DOHH2 (cell line): ENCODE measurements around the gene KIF26B.

Experiments
- H3F3A ChIP-seq: fragments of 200-600 bp; sonication (generic), shearing (Covaris generic); 2 replicates; pipeline ENCODE4 v1.6.0; 2016; ENCODE audit warnings: antibody characterized with exemption, mild to moderate bottlenecking; ENCODE audit not compliant: control insufficient read depth, insufficient read depth
- H3K27ac ChIP-seq: fragments of 200-600 bp; sonication (generic); 2 replicates; pipeline ENCODE4 v1.5.1; 2014; ENCODE audit warnings: low read depth, mild to moderate bottlenecking, low read length, moderate library complexity
- H3K27me3 ChIP-seq: fragments of 200-600 bp; sonication (generic); 2 replicates; pipeline ENCODE4 v1.6.1; 2014; ENCODE audit warnings: mild to moderate bottlenecking, low read length, mixed read lengths; ENCODE audit not compliant: control insufficient read depth
- H3K36me3 ChIP-seq: fragments of 200-600 bp; sonication (generic); 2 replicates; pipeline ENCODE4 v1.6.1; 2014; ENCODE audit warnings: mild to moderate bottlenecking, low read length, moderate library complexity, mixed read lengths; ENCODE audit not compliant: control insufficient read depth
- H3K4me1 ChIP-seq: fragments of 200-600 bp; sonication (generic); 2 replicates; pipeline ENCODE4 v1.6.1; 2014; ENCODE audit warnings: mild to moderate bottlenecking, low read length, mixed read lengths; ENCODE audit not compliant: control insufficient read depth
- H3K4me2 ChIP-seq: fragments of 200-600 bp; sonication (generic); 2 replicates; pipeline ENCODE4 v1.6.0; 2014; ENCODE audit warnings: mild to moderate bottlenecking, low read length, moderate library complexity
- H3K4me3 ChIP-seq: fragments of 200-600 bp; sonication (generic); 2 replicates; pipeline ENCODE4 v1.5.1; 2014; ENCODE audit warnings: mild to moderate bottlenecking, low read length, mixed read lengths
- H3K79me2 ChIP-seq: fragments of 200-600 bp; sonication (generic); 2 replicates; pipeline ENCODE4 v1.6.1; 2014; ENCODE audit warnings: mild to moderate bottlenecking, low read length, mixed read lengths; ENCODE audit not compliant: control insufficient read depth
- H3K9me2 ChIP-seq: fragments of 200-600 bp; sonication (generic); replicated peaks from 2 replicates; pipeline ENCODE4 v1.6.1; 2014; ENCODE audit warnings: mild to moderate bottlenecking, low read length, mixed read lengths; ENCODE audit not compliant: control insufficient read depth
- H3K9me3 ChIP-seq: fragments of 200-600 bp; sonication (generic); 2 replicates; pipeline ENCODE4 v1.6.1; 2014; ENCODE audit warnings: antibody characterized with exemption, low read length, mixed read lengths; ENCODE audit not compliant: control insufficient read depth, insufficient read depth
- H4K20me1 ChIP-seq: fragments of 200-600 bp; sonication (generic); 2 replicates; pipeline ENCODE4 v1.6.0; 2014; ENCODE audit warnings: low read depth, mild to moderate bottlenecking, antibody characterized with exemption, low read length, moderate library complexity; ENCODE audit not compliant: control insufficient read depth, insufficient read depth
- EZH2phosphoT487 ChIP-seq: fragments of 200-600 bp; sonication (generic); IDR thresholded peaks from 2 replicates; pipeline ENCODE4 v1.6.1; 2017; ENCODE audit warnings: borderline replicate concordance, mild to moderate bottlenecking, antibody characterized with exemption, low read length, moderate library complexity, mixed read lengths
- TF ChIP-seq, protein P1 (sequence below): fragments of 200-600 bp; sonication (generic); IDR thresholded peaks from one replicate; pipeline ENCODE4 v1.5.1; 2014; ENCODE audit warnings: antibody characterized with exemption, mild to moderate bottlenecking, low read depth, low read length; ENCODE audit not compliant: poor library complexity, severe bottlenecking

Gene KIF26B

DNA sequence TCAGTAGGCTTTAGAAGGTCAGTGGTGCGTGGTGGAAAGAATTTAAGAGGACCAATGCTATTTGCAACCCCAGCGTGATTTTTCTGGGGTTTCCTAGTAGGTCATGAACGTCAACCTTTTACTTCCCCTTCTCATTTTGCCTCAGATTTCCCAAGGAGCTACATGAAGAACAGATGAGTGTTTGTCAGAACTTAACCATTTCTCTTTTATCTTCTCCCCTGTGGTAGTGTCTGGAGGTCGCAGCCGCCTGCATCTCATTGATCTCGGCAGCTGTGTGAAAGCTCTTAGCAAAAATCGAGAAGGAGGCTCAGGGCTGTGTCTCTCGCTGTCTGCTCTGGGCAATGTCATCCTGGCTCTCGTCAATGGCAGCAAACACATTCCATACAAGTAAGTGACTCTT, 491.1 kb downstream of the KIF26B start:
- no peaks in the 10 kb centered on the region for H4K20me1 ChIP-seq
- H3K4me2 ChIP-seq, result no peak overlapping the region
- H3F3A ChIP-seq, result no peaks in the 10 kb centered on the region
- no peak overlapping the region for H3K27ac ChIP-seq
- H3K9me3 ChIP-seq, result peaks cover 8% of the 10 kb centered on the region
- H3K4me1 ChIP-seq, result peaks cover 8% of the 10 kb centered on the region
- no peaks in the 10 kb centered on the region for H3K79me2 ChIP-seq
- no peak overlapping the region for H3K4me3 ChIP-seq
- peaks cover 18% of the 10 kb centered on the region for H3K27me3 ChIP-seq
- TF ChIP-seq, protein P1, sequence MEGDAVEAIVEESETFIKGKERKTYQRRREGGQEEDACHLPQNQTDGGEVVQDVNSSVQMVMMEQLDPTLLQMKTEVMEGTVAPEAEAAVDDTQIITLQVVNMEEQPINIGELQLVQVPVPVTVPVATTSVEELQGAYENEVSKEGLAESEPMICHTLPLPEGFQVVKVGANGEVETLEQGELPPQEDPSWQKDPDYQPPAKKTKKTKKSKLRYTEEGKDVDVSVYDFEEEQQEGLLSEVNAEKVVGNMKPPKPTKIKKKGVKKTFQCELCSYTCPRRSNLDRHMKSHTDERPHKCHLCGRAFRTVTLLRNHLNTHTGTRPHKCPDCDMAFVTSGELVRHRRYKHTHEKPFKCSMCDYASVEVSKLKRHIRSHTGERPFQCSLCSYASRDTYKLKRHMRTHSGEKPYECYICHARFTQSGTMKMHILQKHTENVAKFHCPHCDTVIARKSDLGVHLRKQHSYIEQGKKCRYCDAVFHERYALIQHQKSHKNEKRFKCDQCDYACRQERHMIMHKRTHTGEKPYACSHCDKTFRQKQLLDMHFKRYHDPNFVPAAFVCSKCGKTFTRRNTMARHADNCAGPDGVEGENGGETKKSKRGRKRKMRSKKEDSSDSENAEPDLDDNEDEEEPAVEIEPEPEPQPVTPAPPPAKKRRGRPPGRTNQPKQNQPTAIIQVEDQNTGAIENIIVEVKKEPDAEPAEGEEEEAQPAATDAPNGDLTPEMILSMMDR, result no peak
- TF ChIP-seq EZH2phosphoT487, result no peak
- H3K36me3 ChIP-seq, result no peaks in the 10 kb centered on the region
- H3K9me2 ChIP-seq, result no peaks in the 10 kb centered on the region

DNA sequence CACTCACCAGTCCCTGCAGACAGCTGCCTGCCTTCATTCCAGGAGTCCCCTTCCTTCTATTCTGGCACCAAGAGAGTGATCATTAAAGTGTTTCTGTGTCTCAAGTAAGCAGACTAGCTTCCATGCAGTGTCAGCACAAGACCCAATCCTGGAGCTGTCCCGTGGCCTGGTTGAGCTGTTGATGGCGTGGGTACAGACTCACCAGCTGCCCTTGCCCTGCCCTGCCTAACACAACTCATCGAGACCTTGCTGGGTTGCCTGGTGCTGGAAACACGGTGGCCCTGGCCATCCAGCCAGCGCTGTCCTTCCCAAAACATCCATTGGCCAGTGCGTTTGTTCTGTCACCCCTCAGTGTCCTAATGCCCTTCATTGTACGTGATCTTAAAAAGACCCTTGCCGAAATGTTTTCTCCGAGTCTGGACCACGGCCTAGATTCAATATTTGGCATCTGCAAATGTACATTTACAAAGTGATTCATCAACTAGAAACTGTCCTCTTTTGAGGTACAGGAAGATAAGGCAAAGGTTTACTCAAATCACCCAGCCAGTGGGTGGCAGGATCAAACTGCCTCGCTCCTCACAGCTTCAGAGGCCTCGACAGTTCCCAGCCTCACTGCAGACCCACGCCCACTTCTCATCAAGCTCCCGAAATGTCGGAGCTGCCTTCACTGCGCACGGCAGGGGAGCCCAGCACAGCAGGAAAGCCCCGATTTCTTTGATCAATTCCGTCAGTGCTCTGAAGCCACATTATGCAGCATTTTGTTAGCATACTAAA, 494.2 kb downstream of the KIF26B start:
- Histone ChIP-seq H3K9me3 (no peaks in the 10 kb centered on the region), H3K4me3 (no peak overlapping the region), H3K4me1 (peaks cover 8% of the 10 kb centered on the region), H3K79me2 (no peaks in the 10 kb centered on the region), H3K9me2 (no peaks in the 10 kb centered on the region), H4K20me1 (no peaks in the 10 kb centered on the region), H3F3A (no peaks in the 10 kb centered on the region), H3K27me3 (peaks cover 18% of the 10 kb centered on the region), H3K27ac (no peak overlapping the region), H3K4me2 (no peak overlapping the region), H3K36me3 (no peaks in the 10 kb centered on the region)
- TF ChIP-seq EZH2phosphoT487, result no peak
- TF ChIP-seq, protein P1, result no peak

DNA sequence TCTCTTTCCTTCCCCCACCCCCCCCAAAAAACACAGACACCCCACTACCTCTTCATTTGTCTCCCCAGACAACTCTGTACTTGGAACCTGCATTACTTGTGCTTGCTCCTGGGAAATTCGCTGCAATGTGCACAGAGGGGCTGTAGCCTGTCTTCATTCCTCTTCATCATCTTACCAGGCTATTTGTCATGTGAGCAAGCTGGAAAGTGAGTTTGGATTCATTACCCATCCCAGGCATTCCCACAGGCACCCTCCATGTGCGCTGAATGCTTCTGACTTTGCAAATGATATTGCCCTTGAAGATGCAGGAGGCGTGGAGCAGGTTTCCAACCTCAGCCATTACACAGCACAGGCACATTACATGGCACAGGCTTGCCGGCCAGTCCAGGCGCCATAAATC, 494.9 kb downstream of the KIF26B start:
- Histone ChIP-seq H3K4me3 (no peak overlapping the region), H3K9me3 (no peaks in the 10 kb centered on the region), H4K20me1 (no peaks in the 10 kb centered on the region), H3K9me2 (no peaks in the 10 kb centered on the region), H3K79me2 (no peaks in the 10 kb centered on the region), H3F3A (no peaks in the 10 kb centered on the region), H3K4me1 (peaks cover 8% of the 10 kb centered on the region), H3K36me3 (no peaks in the 10 kb centered on the region), H3K27me3 (peaks cover 18% of the 10 kb centered on the region), H3K4me2 (no peak overlapping the region), H3K27ac (no peak overlapping the region)
- TF ChIP-seq, protein P1, result no peak
- no peak for TF ChIP-seq EZH2phosphoT487
